Large intestine (tissue), 3 donors: ENCODE measurements around the gene ZCCHC7. TPM values are rescaled to one million over a fixed set of nuclear protein-coding genes. Genes with fewer than 3 reads are reported as not detected.
"Not testable (repeated sequence)": the region's sequence is repeated elsewhere in the genome, so short reads cannot be mapped to it uniquely, and the experiment has no call there.

Experiments used
- DNase-seq, 2 donors: peaks; one replicate each; pipeline versions ENCODE4 v3.0.0 to v3.0.0-alpha.2; 2013
- H3K27ac ChIP-seq: one replicate; pipeline ENCODE4 v1.5.1; 2013; ENCODE audit warnings: low read length
- H3K27me3 ChIP-seq: 2 replicates; pipeline ENCODE4 v1.6.1; 2013; ENCODE audit warnings: low read length; ENCODE audit not compliant: control insufficient read depth, insufficient read depth
- H3K36me3 ChIP-seq: 2 replicates; pipeline ENCODE4 v1.6.1; 2013; ENCODE audit warnings: low read length; ENCODE audit not compliant: control insufficient read depth, insufficient read depth
- H3K4me1 ChIP-seq: one replicate; pipeline ENCODE4 v1.6.1; 2013; ENCODE audit warnings: low read length; ENCODE audit not compliant: control insufficient read depth, insufficient read depth
- H3K4me3 ChIP-seq: one replicate; pipeline ENCODE4 v1.5.1; 2013; ENCODE audit warnings: low read length
- H3K9me3 ChIP-seq: one replicate; pipeline ENCODE4 v1.6.1; 2013; ENCODE audit warnings: mild to moderate bottlenecking, low read depth, low read length, moderate library complexity; ENCODE audit not compliant: control insufficient read depth
- WGBS: methylation state at CpG from one replicate; pipeline ENCODE4 v1.1.5; 2013; ENCODE audit warnings: low lambda C conversion rate; ENCODE audit not compliant: insufficient coverage; 5-methylcytosine and 5-hydroxymethylcytosine counted together
- polyA plus RNA-seq: library from polyadenylated mRNA; unstranded; fragments of 120-200 nt; gene quantifications from one replicate; pipeline ENCODE4 v1.2.1, GENCODE V29; 2013

ZCCHC7 gene
- polyA plus RNA-seq, 1 donor = 15.0 TPM

GRCh38 chr9:37395663-37396062 is 275.3 kb downstream of the ZCCHC7 start:
- no peak for DNase-seq
- no peak overlapping the region for H3K27ac ChIP-seq

DNA sequence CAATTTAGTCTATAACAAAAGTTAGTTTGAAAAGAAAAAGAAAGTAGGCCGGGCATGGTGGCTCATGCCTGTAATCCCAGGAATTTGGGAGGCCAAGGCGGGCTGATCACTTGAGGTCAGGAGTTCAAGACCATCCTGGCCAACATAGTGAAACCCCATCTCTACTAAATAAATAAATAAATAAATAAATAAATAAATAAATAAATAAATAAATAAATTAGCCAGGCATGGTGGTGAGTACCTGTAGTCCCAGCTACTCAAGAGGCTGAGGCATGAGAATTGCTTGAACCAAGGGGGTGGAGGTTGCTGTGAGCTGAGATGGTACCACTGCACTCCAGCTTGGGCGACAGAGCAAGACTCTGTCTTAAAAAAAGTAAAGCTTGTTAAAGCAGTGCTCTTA is 277.6 kb downstream of the ZCCHC7 start:
- H3K4me3 ChIP-seq = not testable (repeated sequence)
- 100% methylated on average over 1 of the region's 3 CpGs for WGBS

More at GRCh38 chr9:37395663-37396062, 275.3 kb downstream of the ZCCHC7 start:
- no CpG with 5 or more reads among the region's 8 CpGs for WGBS
- H3K27me3 ChIP-seq = no peaks in the 10 kb centered on the region
- H3K4me1 ChIP-seq = no peaks in the 10 kb centered on the region
- H3K9me3 ChIP-seq = no peaks in the 10 kb centered on the region
- H3K4me3 ChIP-seq = no peak overlapping the region
- H3K36me3 ChIP-seq = no peaks in the 10 kb centered on the region

DNA sequence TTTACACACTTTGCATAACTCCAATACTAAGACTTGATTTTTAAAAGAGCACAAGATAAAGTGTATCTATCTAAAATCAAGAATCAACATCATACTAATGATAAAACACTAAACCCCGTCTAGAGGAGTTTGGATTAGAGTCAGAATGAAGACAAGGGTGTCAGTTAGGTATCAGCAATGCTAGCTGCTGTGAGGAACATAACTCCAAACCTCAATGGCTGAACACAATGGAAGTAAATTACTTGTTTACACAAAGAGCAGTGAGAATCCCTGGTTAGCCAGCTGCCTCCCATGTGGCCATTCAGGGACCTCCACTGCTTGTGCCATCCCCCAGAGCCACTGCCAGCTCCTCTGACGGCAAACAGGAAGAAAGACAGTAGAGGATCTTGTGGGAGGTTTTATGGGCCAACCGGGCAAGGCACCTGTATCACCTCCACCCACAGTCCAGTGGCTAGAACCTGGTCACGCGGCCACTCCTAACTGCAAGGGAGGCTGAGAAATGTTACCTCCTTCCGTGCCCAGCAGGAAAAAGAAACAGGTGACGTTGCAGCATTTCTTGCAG is 278.2 kb downstream of the ZCCHC7 start:
- no peak for DNase-seq
- no peak overlapping the region for H3K4me3 ChIP-seq
- H3K4me1 ChIP-seq = no peaks in the 10 kb centered on the region
- no CpG with 5 or more reads among the region's 7 CpGs for WGBS
- H3K36me3 ChIP-seq = no peaks in the 10 kb centered on the region
- no peaks in the 10 kb centered on the region for H3K9me3 ChIP-seq
- H3K27ac ChIP-seq = no peak overlapping the region
- no peaks in the 10 kb centered on the region for H3K27me3 ChIP-seq

More for the DNA sequence above, 277.6 kb downstream of the ZCCHC7 start:
- H3K27ac ChIP-seq, H3K9me3 ChIP-seq, DNase-seq, H3K27me3 ChIP-seq, H3K4me1 ChIP-seq, H3K36me3 ChIP-seq: not testable (repeated sequence)

DNA sequence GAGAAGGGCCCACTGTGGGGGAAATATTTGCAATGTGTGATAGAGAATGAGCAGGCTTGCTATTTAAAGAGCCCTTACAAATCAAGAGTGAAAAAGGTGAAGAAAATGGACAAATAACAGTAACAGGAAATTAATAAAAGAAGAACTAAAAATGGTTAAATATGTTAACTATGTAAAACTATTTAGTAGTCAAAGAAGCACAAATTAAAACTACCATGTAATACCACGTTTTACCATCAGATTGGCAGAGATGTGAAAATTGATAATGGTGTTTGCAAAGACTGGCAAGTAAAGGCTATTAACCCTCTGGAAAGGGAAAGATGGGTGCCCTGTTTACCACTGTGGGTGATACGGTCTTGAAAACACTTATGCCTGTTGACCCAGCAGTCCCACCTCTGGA is 279.0 kb downstream of the ZCCHC7 start:
- Histone ChIP-seq H3K36me3 (no peaks in the 10 kb centered on the region), H3K4me1 (no peaks in the 10 kb centered on the region), H3K4me3 (no peak overlapping the region), H3K9me3 (no peaks in the 10 kb centered on the region), H3K27me3 (no peaks in the 10 kb centered on the region), H3K27ac (no peak overlapping the region)
- 40% methylated on average over 1 of the region's 2 CpGs for WGBS
- DNase-seq = no peak

DNA sequence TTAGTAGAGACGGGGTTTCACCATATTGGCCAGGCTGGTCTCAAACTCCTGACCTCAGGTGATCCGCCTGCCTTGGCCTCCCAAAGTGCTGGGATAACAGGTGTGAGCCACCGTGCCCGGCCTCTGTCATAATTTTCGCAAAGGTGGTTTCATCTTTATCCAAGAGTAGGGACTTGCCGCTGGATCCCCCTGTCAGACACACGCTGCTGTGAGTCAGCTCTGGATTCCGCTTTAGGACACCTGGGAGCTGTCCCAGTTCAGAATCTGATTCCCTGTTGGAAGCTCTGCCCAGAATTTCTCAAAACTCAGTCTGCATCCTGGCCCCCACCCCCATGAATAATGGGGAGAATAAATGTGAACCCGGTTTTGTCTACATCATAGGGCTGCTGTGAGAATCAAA is 284.2 kb downstream of the ZCCHC7 start:
- Histone ChIP-seq H3K36me3 (no peaks in the 10 kb centered on the region), H3K9me3 (no peaks in the 10 kb centered on the region), H3K27me3 (no peaks in the 10 kb centered on the region), H3K4me1 (no peaks in the 10 kb centered on the region), H3K27ac (no peak overlapping the region), H3K4me3 (no peak overlapping the region)
- no CpG with 5 or more reads among the region's 9 CpGs for WGBS
- no peak for DNase-seq

DNA sequence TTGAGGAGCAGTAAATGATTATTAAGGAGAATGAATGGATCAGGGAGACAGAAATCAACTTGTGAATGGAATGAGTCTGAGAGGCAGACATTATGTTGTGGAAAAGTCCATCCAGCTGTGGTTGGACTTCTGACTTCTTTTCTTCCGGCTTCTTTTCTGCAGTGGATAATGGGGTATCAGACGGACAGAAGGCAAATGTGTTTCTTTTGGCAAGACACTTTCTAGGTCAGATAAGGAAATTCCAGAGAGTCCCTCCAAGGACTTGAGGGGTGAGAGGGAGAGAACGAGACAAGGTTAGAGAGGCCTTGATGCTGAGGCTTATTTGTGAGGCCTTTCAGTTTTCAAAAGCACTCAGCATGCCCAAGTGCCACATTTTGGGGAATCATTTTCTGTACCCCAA is 285.0 kb downstream of the ZCCHC7 start:
- DNase-seq = no peak
- H3K4me3 ChIP-seq = no peak overlapping the region
- H3K9me3 ChIP-seq = no peaks in the 10 kb centered on the region
- no CpG with 5 or more reads among the region's 3 CpGs for WGBS
- no peaks in the 10 kb centered on the region for H3K4me1 ChIP-seq
- H3K36me3 ChIP-seq = no peaks in the 10 kb centered on the region
- no peak overlapping the region for H3K27ac ChIP-seq
- H3K27me3 ChIP-seq = no peaks in the 10 kb centered on the region

DNA sequence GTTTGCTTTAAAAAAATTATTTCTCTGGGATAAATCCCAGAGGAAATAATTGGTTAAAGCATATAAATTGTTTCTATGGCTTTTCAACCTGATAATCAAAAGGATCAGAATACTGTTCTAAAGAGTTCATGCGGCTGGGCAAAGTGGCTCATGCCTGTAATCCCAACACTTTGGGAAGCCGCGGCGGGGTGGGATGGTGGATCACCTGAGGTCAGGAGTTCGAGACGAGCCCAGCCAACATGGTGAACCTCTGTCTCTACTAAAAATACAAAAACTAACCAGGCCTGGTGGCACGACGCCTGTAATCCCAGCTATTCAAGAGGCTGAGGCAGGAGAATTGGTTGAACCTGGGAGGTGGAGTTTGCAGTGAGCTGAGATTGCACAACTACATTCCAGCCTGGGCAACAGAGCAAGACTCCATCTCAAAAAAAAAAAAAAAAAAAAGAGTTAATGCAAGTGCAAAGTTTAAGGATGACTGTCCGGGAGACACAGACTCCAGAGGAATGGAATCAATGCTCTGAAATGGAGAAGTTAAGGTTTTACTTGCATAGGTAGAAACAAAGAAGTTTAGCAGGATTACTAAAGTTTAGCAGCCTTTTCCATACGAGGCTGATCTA is 285.5 kb downstream of the ZCCHC7 start:
- no peak overlapping the region for H3K27ac ChIP-seq
- DNase-seq = no peak
- H3K36me3 ChIP-seq = no peaks in the 10 kb centered on the region
- H3K9me3 ChIP-seq = no peaks in the 10 kb centered on the region
- no peaks in the 10 kb centered on the region for H3K4me1 ChIP-seq
- H3K4me3 ChIP-seq = no peak overlapping the region
- no CpG with 5 or more reads among the region's 10 CpGs for WGBS
- no peaks in the 10 kb centered on the region for H3K27me3 ChIP-seq

DNA sequence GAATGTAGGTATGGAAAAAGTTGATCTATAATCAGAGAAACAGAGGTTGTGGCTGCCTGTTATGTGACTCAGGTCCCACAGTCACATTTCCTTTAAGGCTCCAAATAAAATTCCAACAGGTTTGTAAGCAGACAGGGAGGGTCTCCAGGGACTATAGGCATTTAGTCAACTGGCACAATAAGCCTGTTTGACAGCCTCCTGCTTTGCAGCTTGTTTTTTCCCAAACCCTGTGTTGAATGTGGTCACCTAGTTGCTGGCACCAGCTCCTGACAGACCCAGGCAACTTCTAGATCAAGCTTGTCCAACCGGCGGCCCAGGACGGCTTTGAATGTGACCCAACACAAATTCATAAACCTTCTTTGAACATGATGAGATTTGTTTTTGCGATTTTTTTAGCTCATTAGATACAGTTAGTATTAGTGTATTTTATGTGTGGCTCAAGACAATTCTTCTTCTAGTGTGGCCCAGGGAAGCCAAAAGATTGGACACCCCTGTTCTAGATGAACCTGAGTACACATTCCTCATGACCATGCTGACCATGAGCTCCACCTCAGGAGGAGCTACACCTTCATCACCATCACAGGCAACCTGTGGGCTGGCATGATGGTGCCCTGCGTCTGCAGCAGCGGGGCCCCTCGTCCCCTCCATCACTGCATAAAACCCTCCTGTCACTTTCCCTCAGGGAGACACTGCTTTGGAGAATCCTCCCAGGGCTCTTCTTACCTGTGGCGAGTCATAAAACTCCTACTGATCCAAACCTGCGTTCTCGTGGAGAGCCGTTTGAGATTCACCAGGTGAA is 286.4 kb downstream of the ZCCHC7 start:
- no peak for DNase-seq
- Histone ChIP-seq H3K9me3 (no peaks in the 10 kb centered on the region), H3K4me3 (no peak overlapping the region), H3K27ac (no peak overlapping the region), H3K36me3 (no peaks in the 10 kb centered on the region), H3K27me3 (no peaks in the 10 kb centered on the region), H3K4me1 (peaks cover 7% of the 10 kb centered on the region)
- WGBS = 80% methylated on average over 1 of the region's 11 CpGs

DNA sequence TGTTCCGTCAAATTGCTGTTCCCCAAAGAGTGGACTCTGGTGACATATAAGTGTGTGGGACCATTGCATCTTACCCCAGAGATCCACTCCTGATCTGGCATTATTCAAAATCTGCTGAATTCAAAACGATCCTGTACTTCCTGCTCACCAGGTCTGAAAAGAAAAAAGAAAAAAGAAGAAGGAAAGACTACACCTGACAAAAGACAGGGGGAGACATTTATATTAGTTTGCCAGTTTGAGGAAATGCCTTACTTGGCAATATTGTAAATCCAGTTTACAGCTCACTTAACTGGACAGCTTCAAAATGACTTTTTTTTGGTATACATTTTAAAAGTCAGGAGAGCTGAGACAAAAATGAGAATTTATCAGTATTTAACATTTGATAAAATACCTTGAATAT is 287.1 kb downstream of the ZCCHC7 start:
- no peaks in the 10 kb centered on the region for H3K27me3 ChIP-seq
- H3K27ac ChIP-seq = no peak overlapping the region
- H3K4me1 ChIP-seq = peaks cover 7% of the 10 kb centered on the region
- no CpG with 5 or more reads among the region's 2 CpGs for WGBS
- no peak for DNase-seq
- no peaks in the 10 kb centered on the region for H3K9me3 ChIP-seq
- no peaks in the 10 kb centered on the region for H3K36me3 ChIP-seq
- no peak overlapping the region for H3K4me3 ChIP-seq
